CD4-positive, alpha-beta T cell treated with Interleukin-4 for 1 hour (primary cell): ENCODE measurements around the gene B3GNT7.
A peak's percentile ranks its signal among the peaks of the same experiment; 100 is the strongest.
"Not testable (repeated sequence)": the region's sequence is repeated elsewhere in the genome, so short reads cannot be mapped to it uniquely, and the experiment has no call there.

Experiments used
- DNase-seq, 2 donors: peaks; one replicate each; pipeline ENCODE4 v3.0.0-alpha.2; 2020 to 2022

Gene B3GNT7, protein sequence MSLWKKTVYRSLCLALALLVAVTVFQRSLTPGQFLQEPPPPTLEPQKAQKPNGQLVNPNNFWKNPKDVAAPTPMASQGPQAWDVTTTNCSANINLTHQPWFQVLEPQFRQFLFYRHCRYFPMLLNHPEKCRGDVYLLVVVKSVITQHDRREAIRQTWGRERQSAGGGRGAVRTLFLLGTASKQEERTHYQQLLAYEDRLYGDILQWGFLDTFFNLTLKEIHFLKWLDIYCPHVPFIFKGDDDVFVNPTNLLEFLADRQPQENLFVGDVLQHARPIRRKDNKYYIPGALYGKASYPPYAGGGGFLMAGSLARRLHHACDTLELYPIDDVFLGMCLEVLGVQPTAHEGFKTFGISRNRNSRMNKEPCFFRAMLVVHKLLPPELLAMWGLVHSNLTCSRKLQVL

GRCh38 chr2:231395188-231396057 lies at the start of gene B3GNT7:
B3GNT7 (plus strand) TSS chr2:231395710; CDS start chr2:231395804, 94 bp downstream.
- peak in 1 of 2 donors; percentile 30 for DNase-seq

GRCh38 chr2:231347081-231347480 lies 48.4 kb upstream of the B3GNT7 start:
- no peak for DNase-seq

DNA sequence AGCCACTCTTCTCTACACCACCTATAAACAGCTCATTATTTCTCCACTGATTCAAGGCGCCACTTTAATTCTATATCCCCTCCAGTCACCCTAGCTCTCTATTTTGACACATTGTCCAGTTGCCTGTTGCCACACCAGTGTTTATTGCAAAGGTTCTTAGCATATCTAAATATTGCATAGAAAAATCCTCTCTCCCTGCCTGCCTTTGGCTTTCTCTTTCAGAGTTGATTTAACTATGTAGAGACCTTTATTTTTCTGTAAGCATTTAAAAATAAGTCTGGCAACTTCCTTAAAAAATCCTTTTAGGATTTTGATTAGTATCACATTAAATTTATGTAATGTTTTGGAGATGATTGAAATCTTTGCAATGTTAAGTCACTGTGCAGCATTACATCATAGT lies 47.9 kb upstream of the B3GNT7 start:
- DNase-seq = no peak

DNA sequence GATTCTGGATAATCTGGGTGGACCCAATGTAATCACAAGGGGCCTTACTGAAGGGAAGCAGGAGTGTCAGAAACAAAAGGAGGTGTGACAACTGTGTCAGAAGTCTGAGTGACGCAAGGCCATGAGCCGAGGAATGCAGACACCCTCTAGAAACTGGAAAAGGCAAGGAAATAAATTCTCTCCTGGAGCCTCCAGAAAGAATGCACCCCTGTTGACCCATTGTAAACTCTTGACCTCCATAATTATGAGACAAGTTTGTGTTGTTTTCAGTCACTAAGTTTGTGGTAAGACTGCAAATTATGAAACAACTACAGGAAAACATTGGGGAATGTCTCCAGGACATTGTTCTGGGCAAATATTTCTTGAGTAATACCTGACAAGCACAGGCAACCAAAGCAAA lies 47.3 kb upstream of the B3GNT7 start:
- no peak for DNase-seq

GRCh38 chr2:231348704-231349373 lies 46.7 kb upstream of the B3GNT7 start:
- DNase-seq = no peak

- not testable (repeated sequence) for DNase-seq
Observed at GRCh38 chr2:231349374-231349735, 46.2 kb upstream of the B3GNT7 start.

DNA sequence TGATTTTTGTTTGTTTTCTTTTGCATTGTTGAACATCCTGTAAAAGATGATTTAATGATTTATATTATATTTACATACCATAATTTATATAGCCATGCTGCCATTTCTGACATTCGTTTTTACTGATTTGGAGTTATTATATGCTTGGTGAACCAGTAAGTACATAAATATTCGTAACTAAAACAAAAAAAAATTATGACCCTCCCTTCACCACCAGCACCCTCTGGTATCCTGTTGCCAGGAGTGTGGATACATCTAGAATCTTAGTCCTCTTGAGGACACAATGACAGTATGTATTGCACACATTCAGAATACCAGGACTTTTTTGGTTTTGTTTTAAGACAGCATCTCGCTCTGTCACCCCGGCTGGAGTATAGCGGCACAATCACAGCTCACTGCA lies 43.9 kb upstream of the B3GNT7 start:
- DNase-seq = no peak

GRCh38 chr2:231353469-231353868 lies 42.0 kb upstream of the B3GNT7 start:
- DNase-seq = no peak

- DNase-seq = no peak
Observed at GRCh38 chr2:231355508-231356465, 39.7 kb upstream of the B3GNT7 start.

DNA sequence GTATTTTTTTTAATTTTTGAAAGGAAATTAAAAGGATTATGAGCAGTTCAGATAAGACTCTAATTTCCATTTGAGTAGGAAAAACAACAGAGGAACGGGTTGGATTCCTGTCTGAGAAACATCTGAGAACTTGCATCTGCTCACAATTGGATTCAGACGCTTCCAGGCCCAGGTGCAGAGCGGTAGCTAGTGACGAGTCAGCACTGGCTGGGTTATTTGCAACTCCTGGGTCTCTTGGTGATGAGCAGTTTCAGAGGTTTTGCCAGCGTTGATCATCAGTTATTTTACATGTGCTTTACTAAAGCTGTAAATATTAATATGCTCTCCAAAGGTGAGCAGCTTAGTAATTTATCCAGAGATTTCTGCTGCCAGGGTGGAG lies 39.1 kb upstream of the B3GNT7 start:
- DNase-seq = no peak

DNA sequence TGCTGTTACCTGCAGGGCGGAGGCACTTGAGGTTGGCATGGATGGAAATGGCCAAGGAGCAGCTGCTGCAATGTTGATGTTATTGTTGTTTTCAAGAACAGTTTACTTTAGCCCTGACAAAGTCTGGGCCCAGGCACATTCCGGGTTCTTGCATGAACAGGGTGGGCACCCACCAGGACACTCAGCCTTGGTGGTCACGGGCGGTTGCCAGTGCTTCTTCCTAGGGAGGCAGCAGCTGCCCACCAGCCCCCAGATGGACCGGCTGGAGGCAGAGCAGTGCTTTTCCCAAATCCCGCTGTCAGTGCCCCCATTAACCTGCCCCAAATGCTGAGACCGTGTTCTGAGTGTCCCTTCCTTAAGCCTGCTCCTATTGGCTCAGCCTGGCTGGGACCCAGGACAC lies 38.5 kb upstream of the B3GNT7 start:
- no peak for DNase-seq

GRCh38 chr2:231357931-231358330 lies 37.6 kb upstream of the B3GNT7 start:
- DNase-seq = no peak

- DNase-seq = no peak
Observed at GRCh38 chr2:231359441-231359840, 36.1 kb upstream of the B3GNT7 start.

DNA sequence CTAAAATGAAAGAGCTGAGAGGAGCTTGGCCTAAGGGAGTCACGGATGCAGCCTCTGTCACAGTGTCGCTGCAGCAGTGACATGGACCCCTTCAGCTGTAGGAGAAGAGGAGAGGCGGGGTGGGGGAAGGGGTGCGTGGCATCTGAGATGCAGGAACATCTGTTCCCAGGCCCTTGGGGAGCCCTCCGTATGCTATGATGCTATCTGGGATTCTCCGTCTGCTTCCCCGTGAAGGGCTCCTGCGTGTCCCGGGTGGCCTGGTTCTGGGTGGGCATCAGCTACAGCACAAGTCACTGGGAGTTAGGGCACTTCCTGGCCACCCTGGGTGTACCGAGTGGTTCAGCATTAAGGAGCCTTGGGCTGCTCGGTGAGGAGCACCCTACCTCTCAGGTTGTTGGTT lies 35.6 kb upstream of the B3GNT7 start:
- DNase-seq = no peak

DNA sequence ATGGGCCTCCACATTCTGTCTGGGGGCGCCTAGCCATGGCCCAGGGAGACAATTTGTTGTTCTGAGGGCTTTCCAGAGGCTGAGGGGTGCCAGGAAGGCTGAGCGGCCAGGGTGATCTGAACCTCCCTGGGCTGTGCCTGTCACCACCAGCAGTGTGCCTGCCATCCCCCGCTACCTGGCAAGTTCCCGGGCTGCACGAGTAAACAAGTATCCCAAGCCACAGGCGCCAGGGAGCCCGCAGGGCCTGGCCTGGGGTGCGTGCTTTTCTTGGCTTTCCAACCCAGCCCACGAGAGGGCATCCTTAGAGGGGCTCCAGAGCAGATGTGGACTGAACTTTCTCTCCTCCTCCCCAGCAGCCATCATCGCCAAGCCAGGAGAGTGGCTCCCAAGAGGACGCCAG lies 35.1 kb upstream of the B3GNT7 start:
- DNase-seq = no peak

- DNase-seq = peak in 1 of 2 donors; percentile 32
Observed at GRCh38 chr2:231360881-231361371, 34.6 kb upstream of the B3GNT7 start.

DNA sequence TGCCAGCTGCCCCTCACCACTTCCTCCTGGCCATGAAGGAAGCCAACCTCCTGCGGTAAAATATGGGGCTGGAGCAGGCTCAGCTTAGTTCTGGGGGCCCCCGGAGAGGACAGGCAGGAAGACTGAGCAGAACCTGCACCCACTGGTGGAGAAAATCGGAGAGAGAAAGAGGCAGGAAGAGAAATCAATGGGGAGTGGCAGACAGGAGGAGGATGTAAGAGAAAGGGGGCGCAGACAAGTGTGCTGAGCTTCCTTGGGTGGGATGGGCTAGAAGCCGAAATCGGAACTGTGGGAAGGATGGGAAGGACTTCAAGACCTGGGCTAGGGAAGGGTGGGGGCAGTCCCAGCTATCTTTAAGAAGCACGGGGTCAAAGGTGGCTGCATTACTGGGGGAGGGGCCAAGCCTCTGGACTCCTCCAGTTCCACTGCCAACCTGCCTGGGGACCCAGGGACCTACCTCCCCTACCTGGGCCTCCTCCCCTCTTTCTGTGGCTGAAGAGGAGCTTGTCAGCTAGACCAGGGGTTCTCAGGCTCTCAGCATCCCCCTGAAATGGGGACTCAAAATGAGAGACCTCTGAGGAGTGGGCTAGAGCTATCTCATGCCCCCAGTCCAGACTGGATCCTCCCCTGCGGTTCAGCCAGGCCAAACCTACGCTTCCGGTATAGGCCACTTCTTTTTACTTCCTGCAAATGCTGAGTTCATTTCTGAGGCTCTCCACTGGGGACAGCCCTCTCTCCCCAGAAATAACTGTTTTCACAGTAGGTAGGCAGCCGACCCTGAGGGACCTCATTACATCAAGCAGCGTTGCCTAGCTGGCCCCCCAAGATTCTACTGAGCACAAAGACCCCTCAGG lies 33.6 kb upstream of the B3GNT7 start:
- DNase-seq = peak; percentile 23 to 43

DNA sequence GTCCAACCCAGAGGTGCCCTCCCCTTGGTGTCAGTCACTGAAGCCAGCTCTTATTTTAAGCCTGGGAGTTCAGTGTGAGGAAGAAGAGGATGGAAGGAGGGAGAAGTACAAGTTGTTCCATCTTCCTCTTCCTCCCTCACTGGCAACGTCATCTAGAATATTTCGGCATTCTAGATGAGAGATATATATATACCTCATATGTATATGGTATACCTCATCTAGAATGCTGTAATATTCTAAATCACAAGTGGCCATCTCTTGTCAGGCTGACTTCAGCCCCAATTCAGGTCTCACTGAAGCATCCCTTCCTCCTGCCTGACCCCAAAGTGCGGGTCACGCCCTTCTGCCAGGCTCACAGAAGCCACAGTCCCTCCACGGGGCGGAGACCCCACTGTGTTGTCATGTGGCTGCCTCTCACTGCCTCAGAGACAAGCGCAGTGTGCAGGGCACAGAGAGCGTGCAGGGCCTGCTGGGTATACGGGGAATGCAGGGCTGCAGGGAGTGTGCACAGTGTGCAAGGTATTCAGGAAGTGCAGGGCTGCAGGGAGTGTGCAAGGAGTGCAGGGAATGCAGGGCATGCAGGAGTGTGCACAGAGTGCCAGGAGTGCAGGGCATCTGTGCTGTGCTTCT lies 32.8 kb upstream of the B3GNT7 start:
- DNase-seq = no peak

DNA sequence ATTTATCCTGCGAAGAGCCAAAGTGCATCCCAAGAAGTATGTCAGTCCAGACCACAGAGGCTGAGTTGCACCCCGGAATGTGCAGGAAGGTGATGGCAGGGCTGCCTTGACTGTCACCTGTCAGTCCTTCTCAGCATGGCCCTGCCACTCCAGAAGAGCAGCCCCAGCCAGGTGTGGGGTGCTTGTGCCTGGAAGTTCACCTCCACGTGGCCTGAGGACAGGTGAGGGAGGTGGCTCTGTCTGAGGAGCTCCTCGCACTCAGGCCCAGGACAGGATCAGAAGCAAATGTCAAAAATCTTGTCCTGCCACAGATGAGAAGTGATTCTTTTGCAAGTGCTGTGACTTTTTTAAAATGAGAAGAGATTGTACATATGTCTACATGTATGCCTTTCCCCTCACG lies 31.4 kb upstream of the B3GNT7 start:
- DNase-seq = no peak

GRCh38 chr2:231364961-231365810 lies 30.3 kb upstream of the B3GNT7 start:
- no peak for DNase-seq
